ENCODE measurements around the gene IFI30.

The IFI30 gene

DNA sequence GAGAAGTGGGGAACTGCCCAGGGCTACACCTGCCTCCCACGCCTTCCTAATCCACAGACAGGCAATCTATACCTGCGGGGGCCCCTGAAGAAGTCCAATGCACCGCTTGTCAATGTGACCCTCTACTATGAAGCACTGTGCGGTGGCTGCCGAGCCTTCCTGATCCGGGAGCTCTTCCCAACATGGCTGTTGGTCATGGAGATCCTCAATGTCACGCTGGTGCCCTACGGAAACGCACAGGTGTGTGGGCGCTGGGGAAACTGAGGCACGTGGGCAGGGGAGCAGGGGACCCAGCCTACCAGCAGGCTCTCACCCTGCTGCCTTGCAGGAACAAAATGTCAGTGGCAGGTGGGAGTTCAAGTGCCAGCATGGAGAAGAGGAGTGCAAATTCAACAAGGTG lies 1.4 kb downstream of the IFI30 start:
- no peak for DNase-seq
- peaks cover 0 to 45% (median 24%) of the 10 kb centered on the region in 4 experiments for H3K4me1 ChIP-seq (ENCODE audit: control extremely low read depth in 1 of 4, control insufficient read depth in 4 of 4, insufficient read depth in 4 of 4, low read length in 3 of 4)
- no peak overlapping the region for H3K27ac ChIP-seq (ENCODE audit: insufficient read depth in 1 of 2, low read depth in 1 of 2, low read length in 2 of 2, poor library complexity in 1 of 2, severe bottlenecking in 2 of 2)
- H3K4me3 ChIP-seq (ENCODE audit: control insufficient read depth in 1 of 7, extremely low read depth in 1 of 7, insufficient read depth in 4 of 7, low read depth in 2 of 7, low read length in 6 of 7): peak overlapping the region in 2 of 7 experiments; percentile 10 to 26
- H3K9me3 ChIP-seq (ENCODE audit: control extremely low read depth in 1 of 5, control insufficient read depth in 4 of 5, insufficient read depth in 2 of 5, low read depth in 1 of 5, low read length in 4 of 5): no peaks in the 10 kb centered on the region
- 81% methylated on average over 7 of the region's 11 CpGs for WGBS (ENCODE audit: insufficient coverage)
- peaks cover 0 to 3% (median 0%) of the 10 kb centered on the region in 5 experiments for H3K27me3 ChIP-seq (replicated peaks in 2 of 5; ENCODE audit: control insufficient read depth in 4 of 5, insufficient read depth in 5 of 5, low read length in 4 of 5)
- H3K36me3 ChIP-seq (ENCODE audit: control insufficient read depth in 4 of 4, insufficient read depth in 4 of 4, low read length in 3 of 4): peaks cover 0 to 13% (median 4%) of the 10 kb centered on the region in 4 experiments
- POLR2A ChIA-PET: no interaction called here
- CTCF ChIA-PET: interaction anchor here (0.6 to 4.5 kb wide), 6 partner anchors 11 to 86 kb away, joined by 3 to 18 read pairs (median 3); partner anchors contain the start of gene PIK3R2

GRCh38 chr19:18176367-18177310 lies 3.0 kb downstream of the IFI30 start:
- POLR2A ChIA-PET: interaction anchor here (0.6 kb wide), 1 partner anchor 80 kb away, joined by 5 read pairs; no protein-coding TSS in a partner anchor

GRCh38 chr19:18179957-18180356 lies 6.3 kb downstream of the IFI30 start:
- Histone ChIP-seq H3K27ac (ENCODE audit: insufficient read depth in 1 of 2, low read depth in 1 of 2, low read length in 2 of 2, poor library complexity in 1 of 2, severe bottlenecking in 2 of 2) (no peak overlapping the region), H3K27me3 (replicated peaks in 2 of 5; ENCODE audit: control insufficient read depth in 4 of 5, insufficient read depth in 5 of 5, low read length in 4 of 5) (no peaks in the 10 kb centered on the region), H3K9me3 (ENCODE audit: control extremely low read depth in 1 of 5, control insufficient read depth in 4 of 5, insufficient read depth in 2 of 5, low read depth in 1 of 5, low read length in 4 of 5) (no peaks in the 10 kb centered on the region), H3K4me1 (ENCODE audit: control extremely low read depth in 1 of 4, control insufficient read depth in 4 of 4, insufficient read depth in 4 of 4, low read length in 3 of 4) (peaks cover 0 to 23% (median 11%) of the 10 kb centered on the region in 4 experiments), H3K4me3 (ENCODE audit: control insufficient read depth in 1 of 7, extremely low read depth in 1 of 7, insufficient read depth in 4 of 7, low read depth in 2 of 7, low read length in 6 of 7) (no peak overlapping the region), H3K36me3 (ENCODE audit: control insufficient read depth in 4 of 4, insufficient read depth in 4 of 4, low read length in 3 of 4) (peaks cover 0 to 7% (median 0%) of the 10 kb centered on the region in 4 experiments)
- DNase-seq: peak in 2 of 3 donors; percentile 61 to 65
- CTCF ChIA-PET: interaction anchor here (4.2 kb wide), 1 partner anchor 12 kb away, joined by 21 read pairs; the partner anchor contains the start of gene MPV17L2
- 83% methylated on average over 1 of the region's 5 CpGs for WGBS (ENCODE audit: insufficient coverage)
- POLR2A ChIA-PET: no interaction called here

More at GRCh38 chr19:18176367-18177310, 3.0 kb downstream of the IFI30 start:
- H3K4me1 ChIP-seq (ENCODE audit: control extremely low read depth in 1 of 4, control insufficient read depth in 4 of 4, insufficient read depth in 4 of 4, low read length in 3 of 4): peaks cover 0 to 50% (median 34%) of the 10 kb centered on the region in 4 experiments
- H3K27me3 ChIP-seq (replicated peaks in 2 of 5; ENCODE audit: control insufficient read depth in 4 of 5, insufficient read depth in 5 of 5, low read length in 4 of 5): peaks cover 0 to 3% (median 0%) of the 10 kb centered on the region in 5 experiments
- no peak overlapping the region for H3K27ac ChIP-seq (ENCODE audit: insufficient read depth in 1 of 2, low read depth in 1 of 2, low read length in 2 of 2, poor library complexity in 1 of 2, severe bottlenecking in 2 of 2)
- H3K9me3 ChIP-seq (ENCODE audit: control extremely low read depth in 1 of 5, control insufficient read depth in 4 of 5, insufficient read depth in 2 of 5, low read depth in 1 of 5, low read length in 4 of 5): no peaks in the 10 kb centered on the region
- no peak overlapping the region for H3K4me3 ChIP-seq (ENCODE audit: control insufficient read depth in 1 of 7, extremely low read depth in 1 of 7, insufficient read depth in 4 of 7, low read depth in 2 of 7, low read length in 6 of 7)
- no peak for DNase-seq
- 99% methylated on average over 11 of the region's 19 CpGs for WGBS (ENCODE audit: insufficient coverage)
- peaks cover 0 to 10% (median under 1%) of the 10 kb centered on the region in 4 experiments for H3K36me3 ChIP-seq (ENCODE audit: control insufficient read depth in 4 of 4, insufficient read depth in 4 of 4, low read length in 3 of 4)
- CTCF ChIA-PET: interaction anchor here (1.1 to 4.5 kb wide), 7 partner anchors 8 to 74 kb away, joined by 3 to 18 read pairs (median 3); no protein-coding TSS in a partner anchor

DNA sequence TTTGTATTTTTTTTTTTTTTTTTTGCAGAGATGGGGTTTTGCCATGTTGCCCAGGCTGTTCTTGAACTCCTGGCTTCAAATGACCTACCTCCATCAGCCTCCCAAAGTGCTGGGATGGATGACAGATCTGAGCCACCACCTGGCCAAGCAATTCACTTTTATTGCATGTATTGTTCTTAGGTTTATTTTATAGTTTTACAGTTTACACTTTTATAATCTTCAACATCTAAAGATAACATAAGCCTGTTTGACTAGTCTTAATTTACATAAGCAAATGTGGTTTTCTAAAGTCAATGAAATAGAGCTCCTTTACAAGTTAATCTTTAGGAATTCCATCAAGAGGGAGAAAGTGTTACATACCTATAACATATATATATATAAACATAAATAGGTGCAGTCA lies 9.9 kb downstream of the IFI30 start:
- H3K9me3 ChIP-seq (ENCODE audit: control extremely low read depth in 1 of 5, control insufficient read depth in 4 of 5, insufficient read depth in 2 of 5, low read depth in 1 of 5, low read length in 4 of 5): no peaks in the 10 kb centered on the region
- ChIA-PET POLR2A (no interaction called here), CTCF (interaction anchor here (1.0 to 4.2 kb wide), 4 partner anchors 8 to 69 kb away, joined by 3 to 21 read pairs (median 8); partner anchors contain the start of gene MPV17L2)
- peaks cover 0 to 14% (median 10%) of the 10 kb centered on the region in 4 experiments for H3K4me1 ChIP-seq (ENCODE audit: control extremely low read depth in 1 of 4, control insufficient read depth in 4 of 4, insufficient read depth in 4 of 4, low read length in 3 of 4)
- H3K4me3 ChIP-seq (ENCODE audit: control insufficient read depth in 1 of 7, extremely low read depth in 1 of 7, insufficient read depth in 4 of 7, low read depth in 2 of 7, low read length in 6 of 7): no peak overlapping the region
- H3K36me3 ChIP-seq (ENCODE audit: control insufficient read depth in 4 of 4, insufficient read depth in 4 of 4, low read length in 3 of 4): no peaks in the 10 kb centered on the region
- DNase-seq: no peak
- H3K27me3 ChIP-seq (replicated peaks in 2 of 5; ENCODE audit: control insufficient read depth in 4 of 5, insufficient read depth in 5 of 5, low read length in 4 of 5): no peaks in the 10 kb centered on the region
- no peak overlapping the region for H3K27ac ChIP-seq (ENCODE audit: insufficient read depth in 1 of 2, low read depth in 1 of 2, low read length in 2 of 2, poor library complexity in 1 of 2, severe bottlenecking in 2 of 2)

GRCh38 chr19:18185538-18185937 lies 11.9 kb downstream of the IFI30 start:
- Histone ChIP-seq H3K27ac (ENCODE audit: insufficient read depth in 1 of 2, low read depth in 1 of 2, low read length in 2 of 2, poor library complexity in 1 of 2, severe bottlenecking in 2 of 2) (no peak overlapping the region), H3K27me3 (replicated peaks in 2 of 5; ENCODE audit: control insufficient read depth in 4 of 5, insufficient read depth in 5 of 5, low read length in 4 of 5) (no peaks in the 10 kb centered on the region), H3K36me3 (ENCODE audit: control insufficient read depth in 4 of 4, insufficient read depth in 4 of 4, low read length in 3 of 4) (no peaks in the 10 kb centered on the region), H3K4me3 (ENCODE audit: control insufficient read depth in 1 of 7, extremely low read depth in 1 of 7, insufficient read depth in 4 of 7, low read depth in 2 of 7, low read length in 6 of 7) (no peak overlapping the region), H3K9me3 (ENCODE audit: control extremely low read depth in 1 of 5, control insufficient read depth in 4 of 5, insufficient read depth in 2 of 5, low read depth in 1 of 5, low read length in 4 of 5) (no peaks in the 10 kb centered on the region), H3K4me1 (ENCODE audit: control extremely low read depth in 1 of 4, control insufficient read depth in 4 of 4, insufficient read depth in 4 of 4, low read length in 3 of 4) (peaks cover 0 to 12% (median 9%) of the 10 kb centered on the region in 4 experiments)
- ChIA-PET POLR2A (no interaction called here), CTCF (interaction anchor here (1.0 to 1.6 kb wide), 8 partner anchors 10 to 72 kb away, joined by 3 to 4 read pairs (median 3); partner anchors contain the start of gene RAB3A)
- no peak for DNase-seq
- 98% methylated on average over 6 of the region's 6 CpGs for WGBS (ENCODE audit: insufficient coverage)

DNA sequence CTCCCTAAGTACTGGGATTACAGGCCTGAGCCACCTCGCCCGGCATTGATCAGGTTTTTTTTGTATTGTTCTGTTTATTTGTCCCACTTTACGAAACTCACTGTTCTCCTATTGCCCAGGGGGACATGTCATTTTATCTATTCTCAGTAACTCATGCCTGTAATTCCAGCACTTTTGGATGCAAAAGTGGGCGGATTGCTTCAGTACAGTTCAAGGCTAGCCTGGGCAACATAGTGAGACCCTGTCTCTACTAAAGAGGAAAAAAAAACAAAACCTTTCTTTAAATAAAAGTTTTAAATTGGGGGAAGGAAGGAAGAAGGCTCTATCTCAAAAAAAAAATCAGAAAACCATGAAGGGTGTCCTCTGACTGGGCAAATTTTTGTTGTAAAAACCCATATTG lies 16.7 kb downstream of the IFI30 start:
- no CpG with 5 or more reads among the region's 4 CpGs for WGBS (ENCODE audit: insufficient coverage)

More for the DNA sequence above, 16.7 kb downstream of the IFI30 start:
- Histone ChIP-seq H3K9me3 (ENCODE audit: control extremely low read depth in 1 of 5, control insufficient read depth in 4 of 5, insufficient read depth in 2 of 5, low read depth in 1 of 5, low read length in 4 of 5) (no peaks in the 10 kb centered on the region), H3K27ac (ENCODE audit: insufficient read depth in 1 of 2, low read depth in 1 of 2, low read length in 2 of 2, poor library complexity in 1 of 2, severe bottlenecking in 2 of 2) (no peak overlapping the region), H3K36me3 (ENCODE audit: control insufficient read depth in 4 of 4, insufficient read depth in 4 of 4, low read length in 3 of 4) (no peaks in the 10 kb centered on the region), H3K4me1 (ENCODE audit: control extremely low read depth in 1 of 4, control insufficient read depth in 4 of 4, insufficient read depth in 4 of 4, low read length in 3 of 4) (peaks cover 9 to 28% (median 23%) of the 10 kb centered on the region in 4 experiments), H3K27me3 (replicated peaks in 2 of 5; ENCODE audit: control insufficient read depth in 4 of 5, insufficient read depth in 5 of 5, low read length in 4 of 5) (no peaks in the 10 kb centered on the region), H3K4me3 (ENCODE audit: control insufficient read depth in 1 of 7, extremely low read depth in 1 of 7, insufficient read depth in 4 of 7, low read depth in 2 of 7, low read length in 6 of 7) (no peak overlapping the region)
- POLR2A ChIA-PET: no interaction called here
- no peak for DNase-seq
- CTCF ChIA-PET: interaction anchor here (3.5 to 4.9 kb wide), 2 partner anchors 8 to 64 kb away, joined by 21 to 49 read pairs; a partner anchor contains a TSS

All from common myeloid progenitor, CD34-positive (primary cell).